PC-9 (cell line): Measurements from ENCODE around the gene KIZ. TPM values are rescaled to one million over a fixed set of nuclear protein-coding genes. Genes with fewer than 3 reads are reported as not detected.
"Not testable (repeated sequence)": the region's sequence is repeated elsewhere in the genome, so short reads cannot be mapped to it uniquely, and the experiment has no call there.

Source experiments
- BruUV-seq: library from RNA; stranded (reverse); fragments of 400-500 nt; replicated peaks from 2 replicates; lab custom pipeline; 2021; lab: Mats Ljungman, UMichigan
- CTCF ChIA-PET: fragments of 300-600 bp; sonication (Branson Sonifier 250); formaldehyde crosslinking; loops from one replicate; lab custom pipeline; 2022; ENCODE audit warnings: antibody characterized with exemption; lab: Charles Lee
- POLR2A ChIA-PET: fragments of 300-600 bp; sonication (Branson Sonifier 250); formaldehyde crosslinking; loops from one replicate; lab custom pipeline; 2022; ENCODE audit warnings: antibody characterized with exemption; ENCODE audit not compliant: unreplicated experiment; lab: Charles Lee
- DNase-seq, 2 experiments: peaks; one replicate each; pipeline versions ENCODE4 v3.0.0 to v3.0.0-alpha.2; 2015 to 2022; ENCODE audit warnings: mixed read lengths in 1 of 2
- H2AFZ ChIP-seq: fragments of 200-600 bp; sonication (generic); 2 replicates; pipeline ENCODE4 v1.8.1; 2017; ENCODE audit warnings: antibody characterized with exemption
- H3F3A ChIP-seq: fragments of 200-600 bp; sonication (generic); 2 replicates; pipeline ENCODE4 v1.8.1; 2017; ENCODE audit warnings: antibody characterized with exemption, mild to moderate bottlenecking, low read depth; ENCODE audit not compliant: insufficient read depth
- H3K27ac ChIP-seq: fragments of 200-600 bp; sonication (generic); 2 replicates; pipeline ENCODE4 v1.6.1; 2016; ENCODE audit warnings: mixed run types
- H3K27me3 ChIP-seq: fragments of 200-600 bp; sonication (generic); 2 replicates; pipeline ENCODE4 v1.6.1; 2016; ENCODE audit warnings: low read depth, mixed run types; ENCODE audit not compliant: insufficient read depth
- H3K36me3 ChIP-seq: fragments of 200-600 bp; sonication (generic); 2 replicates; pipeline ENCODE4 v1.6.1; 2016; ENCODE audit warnings: low read depth, mixed run types
- H3K4me1 ChIP-seq: fragments of 200-600 bp; sonication (generic); replicated peaks from 2 replicates; pipeline ENCODE4 v1.6.1; 2016; ENCODE audit warnings: mixed run types; ENCODE audit not compliant: insufficient read depth
- H3K4me2 ChIP-seq: fragments of 200-600 bp; sonication (generic); 2 replicates; pipeline ENCODE4 v1.6.1; 2017; ENCODE audit warnings: mixed run types
- H3K4me3 ChIP-seq: fragments of 200-600 bp; sonication (generic); 2 replicates; pipeline ENCODE4 v1.6.1; 2016; ENCODE audit warnings: mixed run types
- H3K79me2 ChIP-seq: fragments of 200-600 bp; sonication (generic); 2 replicates; pipeline ENCODE4 v1.6.1; 2017; ENCODE audit warnings: low read depth, mixed run types
- H3K9me2 ChIP-seq: fragments of 200-600 bp; sonication (generic); 2 replicates; pipeline ENCODE4 v1.8.1; 2017; ENCODE audit warnings: mild to moderate bottlenecking; ENCODE audit not compliant: insufficient read depth
- H3K9me3 ChIP-seq: fragments of 200-600 bp; sonication (generic); 2 replicates; pipeline ENCODE4 v1.8.1; 2016; ENCODE audit warnings: low read depth; ENCODE audit not compliant: insufficient read depth
- H4K20me1 ChIP-seq: fragments of 200-600 bp; sonication (generic); 2 replicates; pipeline ENCODE4 v1.8.1; 2017; ENCODE audit not compliant: insufficient read depth
- CTCF ChIP-seq: fragments of 200-600 bp; sonication (generic); conservative IDR thresholded peaks from 2 replicates; pipeline ENCODE4 v1.6.1; 2017; ENCODE audit warnings: mixed run types, antibody characterized with exemption, mild to moderate bottlenecking, moderate library complexity
- EZH2 ChIP-seq: fragments of 200-600 bp; sonication (generic); IDR thresholded peaks from 2 replicates; pipeline ENCODE4 v1.8.0; 2017; ENCODE audit warnings: antibody characterized with exemption, low read depth
- intact Hi-C: fragments of 100-400 bp; cut with micrococcal nuclease; formaldehyde crosslinking; loops from one replicate; pipeline ENCODE4 v1.10.0; 2022; ENCODE audit not compliant: unreplicated experiment
- total RNA-seq: library from RNA; stranded (reverse); gene quantifications from 2 replicates; pipeline ENCODE4 v1.2.3, GENCODE V29; 2021

KIZ gene
- total RNA-seq, 1 experiment from 2014 or later: 21.5 TPM

DNA sequence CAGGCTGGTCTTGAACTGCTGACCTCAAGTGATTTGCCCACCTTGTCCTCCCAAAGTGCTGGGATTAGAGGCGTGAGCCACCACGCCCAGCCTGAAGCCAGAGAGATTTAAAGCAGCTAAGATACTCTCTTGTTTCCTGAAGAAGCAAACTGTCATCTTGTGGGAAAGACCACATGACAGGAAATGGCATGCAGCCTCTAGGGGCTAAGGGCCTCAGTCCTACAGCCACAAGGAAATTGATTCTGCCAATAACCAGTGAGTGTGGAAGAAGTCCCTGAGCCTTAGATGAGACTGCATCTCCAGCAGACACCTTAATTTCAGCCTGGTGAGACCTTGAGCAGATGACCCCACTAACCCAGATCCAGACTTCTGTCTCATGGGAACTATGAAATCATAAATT lies 40.9 kb downstream of the KIZ start:
- Histone ChIP-seq H3K27me3 (no peaks in the 10 kb centered on the region), H2AFZ (no peak overlapping the region), H3K4me1 (no peaks in the 10 kb centered on the region), H3F3A (no peaks in the 10 kb centered on the region), H3K4me3 (no peak overlapping the region), H3K36me3 (no peaks in the 10 kb centered on the region), H3K9me3 (no peaks in the 10 kb centered on the region), H3K27ac (no peak overlapping the region), H3K79me2 (no peaks in the 10 kb centered on the region), H4K20me1 (no peaks in the 10 kb centered on the region), H3K4me2 (no peak overlapping the region), H3K9me2 (no peaks in the 10 kb centered on the region)
- no peak for DNase-seq
- ChIA-PET CTCF (no interaction called here), POLR2A (no interaction called here)
- no TSS peak for BruUV-seq
- TF ChIP-seq EZH2: no peak
- TF ChIP-seq CTCF: no peak
- intact Hi-C loops: no loop called here

DNA sequence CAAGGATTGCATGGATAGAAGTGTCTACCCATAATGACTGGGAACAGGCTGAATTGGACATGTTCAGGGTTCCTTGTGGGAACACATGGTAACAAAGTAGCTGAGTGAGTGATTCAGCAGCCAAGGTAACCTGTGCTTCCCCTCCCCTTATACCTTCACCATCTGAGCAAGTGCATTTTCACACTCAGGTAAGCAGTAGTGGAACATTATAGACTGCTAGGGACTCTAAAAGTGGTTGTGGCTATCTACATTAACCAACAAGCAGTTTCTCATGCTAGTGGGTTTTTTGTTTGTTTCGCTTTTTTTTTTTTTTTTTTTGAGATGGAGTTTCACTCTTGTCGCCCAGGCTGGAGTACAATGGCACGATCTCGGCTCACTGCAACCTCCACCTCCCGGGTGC lies 41.4 kb downstream of the KIZ start:
- ChIA-PET POLR2A (no interaction called here), CTCF (no interaction called here)
- no peaks in the 10 kb centered on the region for H3K9me2 ChIP-seq
- DNase-seq: no peak
- no peak overlapping the region for H3K27ac ChIP-seq
- no peaks in the 10 kb centered on the region for H3K36me3 ChIP-seq
- H3K79me2 ChIP-seq: no peaks in the 10 kb centered on the region
- no peak overlapping the region for H3K4me3 ChIP-seq
- no peak overlapping the region for H3K4me2 ChIP-seq
- TF ChIP-seq CTCF (no peak), EZH2 (no peak)
- H3F3A ChIP-seq: no peaks in the 10 kb centered on the region
- intact Hi-C loops: no loop called here
- no peaks in the 10 kb centered on the region for H3K9me3 ChIP-seq
- no peaks in the 10 kb centered on the region for H3K27me3 ChIP-seq
- BruUV-seq: no TSS peak
- H2AFZ ChIP-seq: no peak overlapping the region
- no peaks in the 10 kb centered on the region for H3K4me1 ChIP-seq
- no peaks in the 10 kb centered on the region for H4K20me1 ChIP-seq

DNA sequence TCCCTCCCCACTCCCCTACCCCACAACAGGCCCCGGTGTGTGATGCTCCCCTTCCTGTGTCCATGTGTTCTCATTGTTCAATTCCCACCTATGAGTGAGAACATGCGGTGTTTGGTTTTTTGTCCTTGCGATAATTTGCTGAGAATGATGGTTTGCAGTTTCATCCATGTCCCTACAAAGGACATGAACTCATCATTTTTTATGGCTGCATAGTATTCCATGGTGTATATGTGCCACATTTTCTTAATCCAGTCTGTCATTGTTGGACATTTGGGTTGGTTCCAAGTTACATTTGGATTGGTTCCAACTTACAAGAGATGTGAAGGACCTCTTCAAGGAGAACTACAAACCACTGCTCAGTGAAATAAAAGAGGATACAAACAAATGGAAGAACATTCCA lies 42.2 kb downstream of the KIZ start:
- H3K27me3 ChIP-seq, H3K36me3 ChIP-seq, H3K27ac ChIP-seq, H3K4me3 ChIP-seq, BruUV-seq, H3K9me2 ChIP-seq, CTCF ChIA-PET, H3K4me1 ChIP-seq, H3K79me2 ChIP-seq, POLR2A ChIA-PET, H2AFZ ChIP-seq, H4K20me1 ChIP-seq, DNase-seq, H3K4me2 ChIP-seq, H3K9me3 ChIP-seq, intact Hi-C loops, H3F3A ChIP-seq: not testable (repeated sequence)

DNA sequence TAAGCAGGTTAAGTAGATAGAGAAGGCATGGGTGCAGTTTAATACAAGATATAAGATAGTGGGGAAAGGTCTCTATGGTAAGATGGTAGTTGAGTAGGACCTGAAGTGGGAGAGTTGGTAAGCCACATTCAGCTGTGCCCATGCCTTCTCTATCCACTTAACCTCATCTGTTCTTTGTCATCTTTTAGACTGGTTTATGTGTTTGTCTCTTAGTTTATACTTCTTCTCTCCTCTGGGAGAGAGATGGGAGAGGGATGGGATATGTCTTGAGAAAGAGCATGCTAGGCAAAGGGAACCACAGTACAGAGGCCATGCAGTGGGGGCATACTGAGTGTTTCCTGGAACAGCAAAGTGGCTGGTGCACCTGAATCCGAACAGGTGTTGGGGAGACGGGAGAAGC lies 46.7 kb downstream of the KIZ start:
- H4K20me1 ChIP-seq: no peaks in the 10 kb centered on the region
- H3K79me2 ChIP-seq: no peaks in the 10 kb centered on the region
- TF ChIP-seq CTCF: no peak
- TF ChIP-seq EZH2: no peak
- H3K9me2 ChIP-seq: no peaks in the 10 kb centered on the region
- DNase-seq: no peak
- H2AFZ ChIP-seq: no peak overlapping the region
- H3K36me3 ChIP-seq: no peaks in the 10 kb centered on the region
- no peaks in the 10 kb centered on the region for H3K4me1 ChIP-seq
- H3K27me3 ChIP-seq: no peaks in the 10 kb centered on the region
- no peak overlapping the region for H3K27ac ChIP-seq
- CTCF ChIA-PET: no interaction called here
- POLR2A ChIA-PET: no interaction called here
- no peak overlapping the region for H3K4me2 ChIP-seq
- no TSS peak for BruUV-seq
- intact Hi-C loops: no loop called here
- no peak overlapping the region for H3K4me3 ChIP-seq
- H3K9me3 ChIP-seq: no peaks in the 10 kb centered on the region
- no peaks in the 10 kb centered on the region for H3F3A ChIP-seq
